HEK293 (cell line): Measurements from ENCODE around the gene KCNK2.

Source experiments
- CTCF ChIA-PET: fragments of 350-600 bp; formaldehyde crosslinking; extraction: SDS; loops from one replicate; lab custom pipeline; 2021; ENCODE audit warnings: antibody characterized with exemption; lab: Yijun Ruan, JAX
- POLR2A ChIA-PET: fragments of 300-600 bp; formaldehyde crosslinking; extraction: SDS; loops from one replicate; lab custom pipeline; 2020; ENCODE audit warnings: antibody characterized with exemption, inconsistent platforms; lab: Yijun Ruan, JAX
- H3K27ac ChIP-seq: fragments of 200-500 bp; sonication (Bioruptor generic); 2 replicates; pipeline ENCODE4 v1.5.1; 2014; ENCODE audit warnings: low read depth, low read length, control low read depth, inconsistent platforms; ENCODE audit errors: extremely low read depth
- H3K36me3 ChIP-seq, 2 experiments: fragments of 200-500 bp in 1 of 2; sonication (Bioruptor generic) in 1 of 2; 1 replicate in 1 of 2; 2 replicates in 1 of 2; pipeline ENCODE4 v1.5.1; 2014 to 2017; ENCODE audit warnings: inconsistent platforms in 2 of 2, low read length in 2 of 2; ENCODE audit not compliant: control insufficient read depth in 2 of 2, insufficient read depth in 1 of 2
- H3K4me1 ChIP-seq: fragments of 200-500 bp; sonication (Bioruptor generic); 2 replicates; pipeline ENCODE4 v1.5.1; 2014; ENCODE audit warnings: mild to moderate bottlenecking, low read length, inconsistent platforms; ENCODE audit not compliant: control insufficient read depth, insufficient read depth
- H3K4me3 ChIP-seq: 2 replicates; pipeline ENCODE4 v1.5.1; 2011; ENCODE audit warnings: low read depth, mild to moderate bottlenecking, control low read depth, low read length, moderate library complexity
- H3K9me3 ChIP-seq: fragments of 200-500 bp; sonication (Bioruptor generic); 2 replicates; pipeline ENCODE4 v1.5.1; 2014; ENCODE audit warnings: low read depth, low read length, inconsistent platforms; ENCODE audit not compliant: control insufficient read depth, insufficient read depth
- BCL11B ChIP-seq: fragments of 450-650 bp; formaldehyde crosslinking; IDR thresholded peaks from 2 replicates; pipeline ENCODE4 v1.5.1; 2016; ENCODE audit warnings: low read depth, missing biosample characterization, missing genetic modification characterization
- PATZ1 ChIP-seq: fragments of 450-650 bp; formaldehyde crosslinking; IDR thresholded peaks from 2 replicates; pipeline ENCODE4 v1.5.1; 2016; ENCODE audit warnings: missing biosample characterization, missing genetic modification characterization
- ZNF112 ChIP-seq: fragments of 450-650 bp; formaldehyde crosslinking; IDR thresholded peaks from 2 replicates; pipeline ENCODE4 v1.5.0; 2017; ENCODE audit warnings: missing biosample characterization, missing genetic modification characterization
- ZNF132 ChIP-seq: fragments of 450-650 bp; formaldehyde crosslinking; IDR thresholded peaks from 2 replicates; pipeline ENCODE4 v1.5.1; 2017; ENCODE audit warnings: missing biosample characterization, missing genetic modification characterization, borderline replicate concordance
- ZNF155 ChIP-seq: fragments of 450-650 bp; formaldehyde crosslinking; IDR thresholded peaks from 2 replicates; pipeline ENCODE4 v1.5.1; 2016; ENCODE audit warnings: missing biosample characterization, missing genetic modification characterization
- ZNF202 ChIP-seq: fragments of 450-650 bp; formaldehyde crosslinking; IDR thresholded peaks from 2 replicates; pipeline ENCODE4 v1.5.1; 2016; ENCODE audit warnings: missing biosample characterization, missing genetic modification characterization, borderline replicate concordance
- ZNF23 ChIP-seq: fragments of 450-650 bp; formaldehyde crosslinking; IDR thresholded peaks from 2 replicates; pipeline ENCODE4 v1.5.1; 2016; ENCODE audit warnings: missing biosample characterization, missing genetic modification characterization, borderline replicate concordance
- ZNF248 ChIP-seq: fragments of 450-650 bp; formaldehyde crosslinking; IDR thresholded peaks from 2 replicates; pipeline ENCODE4 v1.5.1; 2017; ENCODE audit warnings: missing biosample characterization, missing genetic modification characterization
- ZNF549 ChIP-seq: fragments of 450-650 bp; IDR thresholded peaks from 2 replicates; pipeline ENCODE4 v1.5.1; 2018; ENCODE audit warnings: missing biosample characterization, missing genetic modification characterization, mild to moderate bottlenecking, inconsistent platforms, moderate library complexity
- ZNF610 ChIP-seq: fragments of 450-650 bp; formaldehyde crosslinking; IDR thresholded peaks from 2 replicates; pipeline ENCODE4 v1.5.1; 2016; ENCODE audit warnings: missing biosample characterization, missing genetic modification characterization, borderline replicate concordance
- ZNF621 ChIP-seq: fragments of 450-650 bp; formaldehyde crosslinking; IDR thresholded peaks from 2 replicates; pipeline ENCODE4 v1.5.1; 2017; ENCODE audit warnings: missing biosample characterization, missing genetic modification characterization
- ZNF785 ChIP-seq: fragments of 450-650 bp; formaldehyde crosslinking; IDR thresholded peaks from 2 replicates; pipeline ENCODE4 v1.5.1; 2016; ENCODE audit warnings: missing biosample characterization, missing genetic modification characterization
- ZNF791 ChIP-seq: fragments of 450-650 bp; formaldehyde crosslinking; IDR thresholded peaks from 2 replicates; pipeline ENCODE4 v1.5.1; 2016; ENCODE audit warnings: missing biosample characterization, missing genetic modification characterization
- TF ChIP-seq, protein P1 (sequence below): fragments of 450-650 bp; formaldehyde crosslinking; IDR thresholded peaks from 2 replicates; pipeline ENCODE4 v1.5.1; 2017; ENCODE audit warnings: missing biosample characterization, missing genetic modification characterization
- TF ChIP-seq, protein P2 (sequence below): fragments of 450-650 bp; formaldehyde crosslinking; conservative IDR thresholded peaks from 2 replicates; pipeline ENCODE4 v1.5.1; 2016; ENCODE audit warnings: low read depth, missing biosample characterization, missing genetic modification characterization

Gene KCNK2

DNA sequence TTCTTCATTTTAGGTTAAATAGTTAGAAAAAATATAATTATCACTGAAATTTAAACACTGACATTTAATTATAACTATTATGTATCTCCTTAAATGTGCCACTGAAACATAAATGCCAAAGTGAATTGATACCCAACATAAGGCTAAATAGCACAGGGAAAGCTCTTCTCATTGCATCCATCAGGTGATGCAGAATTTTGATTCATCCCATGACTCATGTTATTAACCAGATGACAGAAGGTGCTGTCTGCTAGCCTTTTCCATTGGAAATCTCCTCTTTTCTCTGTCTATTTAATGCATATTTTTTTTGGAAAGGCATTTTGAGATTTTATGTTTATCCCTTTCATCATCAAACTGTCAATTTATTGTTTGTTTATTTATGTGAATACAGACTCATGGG lies 136.8 kb downstream of the KCNK2 start:
- Histone ChIP-seq H3K4me1 (no peaks in the 10 kb centered on the region), H3K9me3 (no peaks in the 10 kb centered on the region), H3K4me3 (no peak overlapping the region), H3K27ac (no peak overlapping the region), H3K36me3 (no peaks in the 10 kb centered on the region)
- ChIA-PET POLR2A (no interaction called here), CTCF (no interaction called here)
- TF ChIP-seq ZNF621: no peak
- no peak for TF ChIP-seq PATZ1 (tag by site-specific recombination)
- TF ChIP-seq ZNF112 (tag by site-specific recombination): no peak
- TF ChIP-seq, protein P1, sequence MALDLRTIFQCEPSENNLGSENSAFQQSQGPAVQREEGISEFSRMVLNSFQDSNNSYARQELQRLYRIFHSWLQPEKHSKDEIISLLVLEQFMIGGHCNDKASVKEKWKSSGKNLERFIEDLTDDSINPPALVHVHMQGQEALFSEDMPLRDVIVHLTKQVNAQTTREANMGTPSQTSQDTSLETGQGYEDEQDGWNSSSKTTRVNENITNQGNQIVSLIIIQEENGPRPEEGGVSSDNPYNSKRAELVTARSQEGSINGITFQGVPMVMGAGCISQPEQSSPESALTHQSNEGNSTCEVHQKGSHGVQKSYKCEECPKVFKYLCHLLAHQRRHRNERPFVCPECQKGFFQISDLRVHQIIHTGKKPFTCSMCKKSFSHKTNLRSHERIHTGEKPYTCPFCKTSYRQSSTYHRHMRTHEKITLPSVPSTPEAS (tag by site-specific recombination): no peak
- TF ChIP-seq ZNF202 (tag by site-specific recombination): no peak

- POLR2A ChIA-PET: no interaction called here
- no peak for TF ChIP-seq ZNF610
- no peak for TF ChIP-seq ZNF549 (tag by site-specific recombination)
- TF ChIP-seq ZNF785 (tag by site-specific recombination): no peak
- TF ChIP-seq ZNF248 (tag by site-specific recombination): no peak
- TF ChIP-seq, protein P2, sequence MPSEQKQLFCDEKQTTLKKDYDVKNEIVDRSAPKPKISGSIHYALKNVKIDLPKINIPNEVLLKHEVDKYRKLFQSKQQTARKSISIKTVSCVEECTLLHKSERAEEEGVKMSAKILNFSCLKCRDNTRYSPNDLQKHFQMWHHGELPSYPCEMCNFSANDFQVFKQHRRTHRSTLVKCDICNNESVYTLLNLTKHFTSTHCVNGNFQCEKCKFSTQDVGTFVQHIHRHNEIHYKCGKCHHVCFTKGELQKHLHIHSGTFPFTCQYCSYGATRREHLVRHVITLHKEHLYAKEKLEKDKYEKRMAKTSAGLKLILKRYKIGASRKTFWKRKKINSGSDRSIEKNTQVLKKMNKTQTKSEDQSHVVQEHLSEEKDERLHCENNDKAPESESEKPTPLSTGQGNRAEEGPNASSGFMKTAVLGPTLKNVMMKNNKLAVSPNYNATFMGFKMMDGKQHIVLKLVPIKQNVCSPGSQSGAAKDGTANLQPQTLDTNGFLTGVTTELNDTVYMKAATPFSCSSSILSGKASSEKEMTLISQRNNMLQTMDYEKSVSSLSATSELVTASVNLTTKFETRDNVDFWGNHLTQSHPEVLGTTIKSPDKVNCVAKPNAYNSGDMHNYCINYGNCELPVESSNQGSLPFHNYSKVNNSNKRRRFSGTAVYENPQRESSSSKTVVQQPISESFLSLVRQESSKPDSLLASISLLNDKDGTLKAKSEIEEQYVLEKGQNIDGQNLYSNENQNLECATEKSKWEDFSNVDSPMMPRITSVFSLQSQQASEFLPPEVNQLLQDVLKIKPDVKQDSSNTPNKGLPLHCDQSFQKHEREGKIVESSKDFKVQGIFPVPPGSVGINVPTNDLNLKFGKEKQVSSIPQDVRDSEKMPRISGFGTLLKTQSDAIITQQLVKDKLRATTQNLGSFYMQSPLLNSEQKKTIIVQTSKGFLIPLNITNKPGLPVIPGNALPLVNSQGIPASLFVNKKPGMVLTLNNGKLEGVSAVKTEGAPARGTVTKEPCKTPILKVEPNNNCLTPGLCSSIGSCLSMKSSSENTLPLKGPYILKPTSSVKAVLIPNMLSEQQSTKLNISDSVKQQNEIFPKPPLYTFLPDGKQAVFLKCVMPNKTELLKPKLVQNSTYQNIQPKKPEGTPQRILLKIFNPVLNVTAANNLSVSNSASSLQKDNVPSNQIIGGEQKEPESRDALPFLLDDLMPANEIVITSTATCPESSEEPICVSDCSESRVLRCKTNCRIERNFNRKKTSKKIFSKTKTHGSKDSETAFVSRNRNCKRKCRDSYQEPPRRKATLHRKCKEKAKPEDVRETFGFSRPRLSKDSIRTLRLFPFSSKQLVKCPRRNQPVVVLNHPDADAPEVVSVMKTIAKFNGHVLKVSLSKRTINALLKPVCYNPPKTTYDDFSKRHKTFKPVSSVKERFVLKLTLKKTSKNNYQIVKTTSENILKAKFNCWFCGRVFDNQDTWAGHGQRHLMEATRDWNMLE (tag by site-specific recombination): no peak
- no peak for TF ChIP-seq BCL11B (tag by site-specific recombination)
- TF ChIP-seq ZNF791 (tag by site-specific recombination): no peak
- no peak for TF ChIP-seq ZNF23 (tag by site-specific recombination)
- TF ChIP-seq, all 188 proteins: peak for 0
- CTCF ChIA-PET: no interaction called here
- Histone ChIP-seq H3K4me3 (no peak overlapping the region), H3K9me3 (no peaks in the 10 kb centered on the region), H3K4me1 (no peaks in the 10 kb centered on the region), H3K27ac (no peak overlapping the region), H3K36me3 (no peaks in the 10 kb centered on the region)
These were observed 137.8 kb downstream of the KCNK2 start for GRCh38 chr1:215220346-215220745.

DNA sequence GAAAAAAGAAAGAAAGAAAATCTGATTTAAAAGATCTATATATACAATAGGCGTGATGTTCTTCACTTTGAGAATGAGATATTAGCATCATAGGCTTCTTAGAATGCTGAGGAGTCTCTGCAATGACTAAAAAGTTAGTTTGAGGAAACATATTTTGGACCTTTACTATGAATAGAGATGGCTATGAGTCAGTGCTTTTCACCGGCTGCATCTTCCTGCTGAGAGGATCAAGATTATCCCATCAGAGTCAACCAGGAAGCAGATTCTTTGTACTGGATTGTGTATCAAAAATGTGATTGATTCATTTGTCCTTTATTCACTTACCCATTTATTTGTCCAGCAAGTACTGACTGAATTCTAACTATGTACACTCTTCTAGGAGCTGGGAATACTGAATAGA lies 144.2 kb downstream of the KCNK2 start:
- no peak overlapping the region for H3K27ac ChIP-seq
- CTCF ChIA-PET: no interaction called here
- no peaks in the 10 kb centered on the region for H3K4me1 ChIP-seq
- H3K9me3 ChIP-seq: no peaks in the 10 kb centered on the region
- POLR2A ChIA-PET: no interaction called here
- TF ChIP-seq ZNF155 (tag by site-specific recombination) (no peak), ZNF132 (no peak)
- H3K4me3 ChIP-seq: no peak overlapping the region
- H3K36me3 ChIP-seq: no peaks in the 10 kb centered on the region
